HL-60 (cell line): ENCODE measurements around the gene IL1RAPL2.

ENCODE experiments used
- DNase-seq, 2 experiments: peaks; one replicate each; pipeline ENCODE4 v3.0.0-alpha.2; 2010 to 2020; ENCODE audit warnings: low read depth in 1 of 2, low spot score in 1 of 2
- H3K27ac ChIP-seq: fragments of 250-450 bp; sonication (Bioruptor Pico); replicated peaks from 2 replicates; pipeline ENCODE4 v1.5.1; 2020; ENCODE audit warnings: mild to moderate bottlenecking, moderate library complexity
- H3K27me3 ChIP-seq: fragments of 250-450 bp; sonication (Bioruptor Pico); 2 replicates; pipeline ENCODE4 v1.5.1; 2021; ENCODE audit warnings: mild to moderate bottlenecking, moderate library complexity; ENCODE audit not compliant: insufficient read depth, poor library complexity, severe bottlenecking
- H3K4me3 ChIP-seq: replicated peaks from 2 replicates; pipeline ENCODE4 v1.5.1; 2011; ENCODE audit warnings: mild to moderate bottlenecking, control low read depth, low read length; ENCODE audit not compliant: insufficient read depth
- GABPA ChIP-seq: IDR thresholded peaks from 2 replicates; pipeline ENCODE4 v1.6.1; 2012; ENCODE audit warnings: low read depth
- POLR2AphosphoS5 ChIP-seq: IDR thresholded peaks from 2 replicates; pipeline ENCODE4 v1.6.1; 2012; ENCODE audit warnings: low read depth
- SPI1 ChIP-seq: IDR thresholded peaks from 2 replicates; pipeline ENCODE4 v1.6.1; 2012; ENCODE audit warnings: low read depth, mild to moderate bottlenecking, borderline replicate concordance
- TF ChIP-seq, protein P1 (sequence below): IDR thresholded peaks from one replicate; pipeline ENCODE4 v1.5.1; 2011; ENCODE audit warnings: low read length, control low read depth, inconsistent platforms; ENCODE audit not compliant: insufficient read depth
- TF ChIP-seq, protein P2 (sequence below): IDR thresholded peaks from 2 replicates; pipeline ENCODE4 v1.6.1; 2012; ENCODE audit warnings: low read depth; ENCODE audit not compliant: insufficient replicate concordance

Gene IL1RAPL2

GRCh38 chrX:105314458-105314857 is 748.5 kb downstream of the IL1RAPL2 start:
- Histone ChIP-seq H3K27ac (no peak overlapping the region), H3K4me3 (no peak overlapping the region), H3K27me3 (no peaks in the 10 kb centered on the region)
- TF ChIP-seq GABPA (no peak), POLR2AphosphoS5 (no peak), SPI1 (no peak)
- TF ChIP-seq, protein P1, sequence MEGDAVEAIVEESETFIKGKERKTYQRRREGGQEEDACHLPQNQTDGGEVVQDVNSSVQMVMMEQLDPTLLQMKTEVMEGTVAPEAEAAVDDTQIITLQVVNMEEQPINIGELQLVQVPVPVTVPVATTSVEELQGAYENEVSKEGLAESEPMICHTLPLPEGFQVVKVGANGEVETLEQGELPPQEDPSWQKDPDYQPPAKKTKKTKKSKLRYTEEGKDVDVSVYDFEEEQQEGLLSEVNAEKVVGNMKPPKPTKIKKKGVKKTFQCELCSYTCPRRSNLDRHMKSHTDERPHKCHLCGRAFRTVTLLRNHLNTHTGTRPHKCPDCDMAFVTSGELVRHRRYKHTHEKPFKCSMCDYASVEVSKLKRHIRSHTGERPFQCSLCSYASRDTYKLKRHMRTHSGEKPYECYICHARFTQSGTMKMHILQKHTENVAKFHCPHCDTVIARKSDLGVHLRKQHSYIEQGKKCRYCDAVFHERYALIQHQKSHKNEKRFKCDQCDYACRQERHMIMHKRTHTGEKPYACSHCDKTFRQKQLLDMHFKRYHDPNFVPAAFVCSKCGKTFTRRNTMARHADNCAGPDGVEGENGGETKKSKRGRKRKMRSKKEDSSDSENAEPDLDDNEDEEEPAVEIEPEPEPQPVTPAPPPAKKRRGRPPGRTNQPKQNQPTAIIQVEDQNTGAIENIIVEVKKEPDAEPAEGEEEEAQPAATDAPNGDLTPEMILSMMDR = no peak
- TF ChIP-seq, protein P2, sequence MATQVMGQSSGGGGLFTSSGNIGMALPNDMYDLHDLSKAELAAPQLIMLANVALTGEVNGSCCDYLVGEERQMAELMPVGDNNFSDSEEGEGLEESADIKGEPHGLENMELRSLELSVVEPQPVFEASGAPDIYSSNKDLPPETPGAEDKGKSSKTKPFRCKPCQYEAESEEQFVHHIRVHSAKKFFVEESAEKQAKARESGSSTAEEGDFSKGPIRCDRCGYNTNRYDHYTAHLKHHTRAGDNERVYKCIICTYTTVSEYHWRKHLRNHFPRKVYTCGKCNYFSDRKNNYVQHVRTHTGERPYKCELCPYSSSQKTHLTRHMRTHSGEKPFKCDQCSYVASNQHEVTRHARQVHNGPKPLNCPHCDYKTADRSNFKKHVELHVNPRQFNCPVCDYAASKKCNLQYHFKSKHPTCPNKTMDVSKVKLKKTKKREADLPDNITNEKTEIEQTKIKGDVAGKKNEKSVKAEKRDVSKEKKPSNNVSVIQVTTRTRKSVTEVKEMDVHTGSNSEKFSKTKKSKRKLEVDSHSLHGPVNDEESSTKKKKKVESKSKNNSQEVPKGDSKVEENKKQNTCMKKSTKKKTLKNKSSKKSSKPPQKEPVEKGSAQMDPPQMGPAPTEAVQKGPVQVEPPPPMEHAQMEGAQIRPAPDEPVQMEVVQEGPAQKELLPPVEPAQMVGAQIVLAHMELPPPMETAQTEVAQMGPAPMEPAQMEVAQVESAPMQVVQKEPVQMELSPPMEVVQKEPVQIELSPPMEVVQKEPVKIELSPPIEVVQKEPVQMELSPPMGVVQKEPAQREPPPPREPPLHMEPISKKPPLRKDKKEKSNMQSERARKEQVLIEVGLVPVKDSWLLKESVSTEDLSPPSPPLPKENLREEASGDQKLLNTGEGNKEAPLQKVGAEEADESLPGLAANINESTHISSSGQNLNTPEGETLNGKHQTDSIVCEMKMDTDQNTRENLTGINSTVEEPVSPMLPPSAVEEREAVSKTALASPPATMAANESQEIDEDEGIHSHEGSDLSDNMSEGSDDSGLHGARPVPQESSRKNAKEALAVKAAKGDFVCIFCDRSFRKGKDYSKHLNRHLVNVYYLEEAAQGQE = no peak
- no peak for DNase-seq

DNA sequence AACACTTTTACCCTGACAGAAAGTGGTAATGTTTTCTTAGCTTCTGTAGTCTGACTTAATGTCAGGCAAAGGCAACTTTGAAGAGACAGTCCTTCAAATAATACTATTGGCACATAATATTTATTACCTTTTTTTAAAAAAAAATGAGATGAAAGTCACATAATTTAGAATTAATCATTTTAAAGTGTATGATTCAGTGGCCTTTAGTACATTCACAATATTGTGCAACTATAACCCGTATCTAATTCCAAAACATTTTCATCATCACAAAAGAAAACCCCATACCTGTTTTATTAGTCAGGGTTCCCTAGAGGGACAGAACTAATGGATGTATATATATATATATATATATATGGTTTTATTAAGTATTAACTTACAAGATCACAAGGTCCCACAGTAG is 749.2 kb downstream of the IL1RAPL2 start:
- H3K27ac ChIP-seq = no peak overlapping the region

DNA sequence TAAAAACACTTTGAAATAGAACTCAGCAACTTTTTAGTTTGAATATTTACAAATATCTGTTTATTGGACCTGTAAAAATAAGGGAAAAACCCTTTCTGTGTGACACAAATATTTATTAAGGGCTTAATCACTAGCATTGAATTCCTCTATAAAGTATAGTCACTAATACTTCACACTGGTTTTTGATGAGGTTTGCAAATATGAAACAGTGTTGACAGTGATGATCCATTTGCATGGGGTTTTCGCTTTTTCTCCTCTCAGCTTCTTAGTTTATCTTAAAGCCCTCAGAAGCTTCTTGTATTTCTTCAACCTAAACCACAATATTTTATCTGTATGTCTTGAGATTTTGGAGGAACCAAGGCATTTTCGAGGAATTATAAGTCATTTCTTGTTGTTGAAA is 751.1 kb downstream of the IL1RAPL2 start:
- Histone ChIP-seq H3K4me3 (no peak overlapping the region), H3K27ac (no peak overlapping the region), H3K27me3 (no peaks in the 10 kb centered on the region)
- no peak for DNase-seq
- TF ChIP-seq, protein P1 = no peak
- TF ChIP-seq POLR2AphosphoS5 = no peak
- no peak for TF ChIP-seq SPI1
- TF ChIP-seq GABPA = no peak
- TF ChIP-seq, protein P2 = no peak

More for the DNA sequence above, 749.2 kb downstream of the IL1RAPL2 start:
- no peaks in the 10 kb centered on the region for H3K27me3 ChIP-seq
- no peak overlapping the region for H3K4me3 ChIP-seq
- TF ChIP-seq, protein P1 = no peak
- TF ChIP-seq, protein P2 = no peak
- TF ChIP-seq SPI1 = no peak
- no peak for DNase-seq
